Retina (tissue), 1 donor: ENCODE results near the gene CNTN5.

Experiments used
- DNase-seq: peaks from one replicate; pipeline ENCODE4 v3.0.0-alpha.2; 2016

The CNTN5 gene

DNA sequence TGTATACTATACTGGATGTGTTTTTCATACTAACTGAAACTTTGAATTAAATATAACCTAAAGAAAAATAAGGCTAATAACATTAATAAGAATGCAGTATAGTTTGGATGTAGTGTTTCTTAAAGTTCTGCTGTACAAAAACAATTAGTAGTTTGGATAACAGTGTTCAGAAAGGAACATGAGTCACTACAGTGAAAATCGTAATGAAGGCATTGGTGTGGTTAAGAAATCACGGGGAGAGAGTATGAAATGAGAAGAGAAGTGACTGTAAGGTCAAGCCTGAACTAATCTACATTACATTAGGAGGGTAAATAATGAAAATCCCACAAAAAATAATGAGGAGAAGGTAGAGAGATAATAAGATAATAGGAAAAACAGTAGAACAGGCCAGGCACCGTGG is 939.8 kb downstream of the CNTN5 start:
- no peak for DNase-seq

DNA sequence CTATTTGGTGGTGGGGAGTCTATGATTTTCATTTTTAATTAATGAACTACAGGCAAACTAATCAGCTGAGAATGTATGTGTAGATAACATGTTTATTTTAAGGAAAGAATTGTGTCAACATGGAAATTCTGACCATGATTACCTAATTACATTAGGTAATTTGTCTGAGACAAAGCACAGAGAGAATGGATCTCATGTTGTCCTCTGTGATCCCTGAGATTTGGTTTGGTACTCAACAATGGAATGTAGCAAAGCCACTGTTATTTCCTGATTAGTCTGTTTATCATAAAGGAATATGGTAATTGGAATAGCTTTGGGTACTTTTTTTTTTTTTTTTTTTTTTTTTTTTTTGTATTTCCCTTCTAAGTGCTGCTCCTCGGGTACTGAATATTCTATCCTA is 947.6 kb downstream of the CNTN5 start:
- DNase-seq = no peak

DNA sequence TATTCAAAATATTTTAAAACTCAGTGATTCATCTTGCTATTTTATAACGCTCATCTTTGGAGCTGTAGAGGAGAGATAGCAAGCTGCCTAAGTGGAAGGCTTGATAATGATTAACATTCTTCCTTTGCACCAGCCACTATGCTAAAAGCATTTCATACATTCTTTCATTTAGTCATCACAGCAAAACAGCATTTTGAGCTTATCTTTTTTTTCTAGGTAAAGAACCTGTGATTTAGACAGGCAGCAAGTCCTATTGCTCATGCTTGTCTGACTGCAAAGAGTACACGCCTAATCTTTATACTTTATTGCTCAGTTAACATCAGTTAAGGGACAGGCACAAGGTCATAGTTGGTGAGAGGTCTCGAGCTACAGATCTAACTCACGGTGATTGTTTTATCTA is 953.2 kb downstream of the CNTN5 start:
- no peak for DNase-seq

DNA sequence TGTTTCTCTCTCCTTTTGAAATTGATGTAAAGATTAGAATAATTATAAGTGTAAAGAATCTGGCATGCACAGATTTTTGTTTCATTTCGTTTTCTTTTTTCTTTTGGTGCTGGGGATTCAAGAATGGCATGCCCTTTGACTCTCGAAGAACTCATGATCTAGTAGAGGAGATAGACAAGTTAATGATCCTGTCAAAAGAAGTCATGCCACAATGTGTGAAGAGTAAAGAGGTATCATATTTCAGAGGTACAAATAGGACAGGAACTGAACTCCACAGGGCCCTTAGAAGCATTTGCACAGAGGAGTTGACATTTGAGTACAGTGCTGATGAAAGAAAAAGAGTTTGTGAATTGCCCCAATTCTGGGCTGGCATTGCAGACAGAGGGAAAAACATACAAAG is 958.3 kb downstream of the CNTN5 start:
- no peak for DNase-seq

DNA sequence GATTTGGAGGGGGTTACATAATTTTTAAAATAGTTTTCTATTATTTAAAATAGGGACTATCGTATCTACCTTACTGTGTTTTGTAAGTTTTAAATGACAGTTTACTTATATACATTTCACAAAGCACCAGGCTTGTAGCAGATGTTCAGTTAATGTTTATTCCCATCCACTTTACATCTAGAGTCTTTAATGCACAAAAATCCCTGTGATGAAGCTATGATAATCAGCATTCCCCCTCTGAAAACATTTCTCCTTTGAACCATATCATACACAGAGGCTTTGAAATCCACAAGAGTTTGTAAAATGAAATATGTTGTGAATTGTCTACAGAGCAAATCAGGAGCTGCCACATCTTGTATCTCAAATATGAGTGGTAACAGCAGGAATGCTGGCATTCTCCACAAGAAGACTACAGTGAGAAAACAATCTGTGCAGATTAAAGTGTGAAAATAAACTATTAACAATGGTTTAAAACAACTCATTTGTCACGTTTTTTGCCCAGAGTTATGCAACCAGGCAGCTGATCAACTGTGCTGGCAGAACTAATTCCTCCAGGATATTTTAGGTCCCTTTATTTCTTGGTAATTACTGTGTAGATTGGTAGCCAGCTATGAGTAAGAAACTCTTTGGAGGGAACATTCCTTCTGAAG is 967.2 kb downstream of the CNTN5 start:
- no peak for DNase-seq

DNA sequence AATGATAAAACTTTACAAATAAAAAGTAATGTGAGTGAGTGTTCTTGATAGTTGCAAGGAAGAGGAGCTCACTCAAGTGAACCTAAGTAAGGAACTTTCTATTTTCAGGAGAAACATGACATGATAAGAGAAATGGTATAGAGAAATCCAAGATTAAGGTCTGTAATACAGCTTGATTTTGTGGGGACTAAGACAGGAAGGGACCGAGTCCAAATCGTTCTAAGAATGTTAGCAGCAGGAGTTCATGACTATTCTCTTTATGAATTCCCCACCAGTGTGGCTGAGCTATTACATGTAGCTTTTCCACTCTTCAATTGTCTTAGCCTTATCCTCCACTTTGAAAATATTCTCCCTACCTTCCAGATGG is 967.7 kb downstream of the CNTN5 start:
- DNase-seq = no peak

DNA sequence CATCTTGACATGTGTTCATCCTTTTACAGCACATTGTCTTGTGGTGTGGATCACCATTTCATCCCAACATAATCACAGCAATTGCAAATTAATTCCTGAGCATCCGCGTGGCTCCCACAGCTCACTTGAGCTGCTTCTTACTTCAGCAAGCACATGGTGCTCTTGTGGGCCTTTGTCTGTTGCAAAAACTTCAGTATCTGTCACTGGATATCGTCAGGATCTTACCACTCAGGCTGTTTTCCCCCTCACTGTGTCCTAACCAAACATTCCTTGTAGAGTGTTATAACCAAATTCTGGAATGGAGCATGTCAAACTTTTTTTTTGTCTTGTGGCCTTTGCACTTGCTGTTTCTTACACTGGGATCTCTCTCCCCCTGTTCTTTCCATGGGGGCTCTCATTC is 983.2 kb downstream of the CNTN5 start:
- no peak for DNase-seq

DNA sequence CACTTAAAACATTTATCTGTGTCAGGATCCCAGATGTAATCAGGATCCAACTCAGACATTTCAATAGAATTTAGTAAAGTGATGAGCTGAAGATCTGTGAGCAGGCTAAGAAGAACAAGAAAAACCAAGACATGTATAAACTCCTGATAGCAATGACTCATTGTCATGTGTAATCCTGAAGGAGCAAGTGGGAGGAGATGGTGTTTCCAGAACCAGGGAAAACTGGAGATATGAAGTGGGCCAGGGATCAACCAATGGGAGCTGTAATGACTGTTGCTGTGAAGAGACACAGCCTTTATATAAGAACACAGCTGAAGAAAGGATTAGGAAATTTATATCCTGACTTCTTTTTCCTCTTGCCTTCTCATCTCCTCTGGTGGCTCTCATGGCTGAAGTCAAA is 983.8 kb downstream of the CNTN5 start:
- DNase-seq = no peak

DNA sequence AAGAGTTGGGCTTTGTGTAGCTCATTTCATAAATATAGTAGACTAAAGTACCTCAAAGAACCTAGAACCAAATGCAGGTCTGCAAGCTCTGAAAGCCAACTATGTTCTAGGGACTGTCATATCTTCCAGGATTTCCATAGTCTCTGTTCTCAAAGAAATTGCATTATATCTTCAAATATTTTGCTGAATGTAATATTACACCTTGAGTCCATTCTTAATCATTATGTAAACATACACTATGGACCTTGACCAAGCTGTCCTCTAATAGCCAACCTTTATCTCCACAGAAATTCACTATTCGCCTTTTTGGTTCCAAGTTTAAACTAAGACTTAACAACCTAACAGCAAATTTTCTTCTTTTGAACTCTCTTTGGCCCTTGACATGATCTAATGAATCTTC is 987.7 kb downstream of the CNTN5 start:
- no peak for DNase-seq

DNA sequence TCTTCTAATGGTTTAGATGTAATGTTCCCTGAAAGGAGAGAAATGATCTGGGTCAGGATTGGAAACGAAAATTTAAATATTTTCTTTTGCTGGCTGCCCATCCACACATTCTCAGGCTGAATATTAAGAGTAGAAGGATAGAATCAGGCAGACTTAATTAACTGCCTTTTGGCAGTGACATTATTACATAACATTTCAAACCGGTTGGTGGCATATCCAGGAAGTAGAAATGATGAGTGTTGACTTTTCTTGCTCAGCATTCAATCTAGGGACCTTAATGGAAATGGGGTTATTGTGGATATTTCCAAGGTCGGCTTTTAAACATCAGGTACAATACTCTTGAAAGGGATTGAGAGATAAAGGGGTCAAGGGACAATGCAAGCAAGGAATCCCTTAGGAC is 989.0 kb downstream of the CNTN5 start:
- DNase-seq = no peak

DNA sequence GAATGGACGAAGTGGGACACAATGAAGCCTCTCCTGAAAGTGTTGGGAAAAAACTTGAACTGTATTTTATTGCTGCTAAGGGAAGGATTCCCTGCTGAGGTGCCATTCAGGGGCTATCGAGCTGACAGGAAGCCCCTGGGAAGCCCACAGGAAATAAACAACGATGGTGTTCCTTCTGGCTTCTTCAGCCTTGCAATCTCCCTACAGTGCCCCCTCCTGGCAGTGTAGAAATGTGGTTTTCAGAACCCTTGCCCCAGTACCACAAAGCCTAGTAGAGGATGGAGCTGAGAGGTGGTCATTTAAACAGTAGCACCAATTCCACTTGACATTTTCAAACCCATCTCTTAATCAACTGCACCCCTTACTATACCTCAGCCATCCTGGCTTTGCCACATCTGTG is 989.6 kb downstream of the CNTN5 start:
- DNase-seq = no peak

DNA sequence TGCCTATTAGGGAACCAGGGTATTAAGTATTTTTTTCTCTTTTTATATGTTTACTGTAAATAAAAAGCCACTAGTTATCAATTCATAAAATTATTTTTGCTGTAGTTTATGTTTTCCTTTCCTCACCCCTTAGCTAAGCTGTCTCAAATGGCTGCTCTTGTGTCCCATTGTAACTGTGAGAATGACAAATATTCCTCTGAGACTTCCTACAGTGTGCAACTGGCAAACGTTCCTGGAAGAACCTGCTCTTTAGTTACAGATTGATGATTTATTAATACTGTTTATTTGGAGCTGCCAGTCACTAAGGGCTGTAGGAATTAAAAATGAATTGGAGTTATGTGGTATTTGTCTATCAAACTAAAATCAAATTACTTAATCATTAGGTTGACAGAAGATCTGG is 990.9 kb downstream of the CNTN5 start:
- no peak for DNase-seq

DNA sequence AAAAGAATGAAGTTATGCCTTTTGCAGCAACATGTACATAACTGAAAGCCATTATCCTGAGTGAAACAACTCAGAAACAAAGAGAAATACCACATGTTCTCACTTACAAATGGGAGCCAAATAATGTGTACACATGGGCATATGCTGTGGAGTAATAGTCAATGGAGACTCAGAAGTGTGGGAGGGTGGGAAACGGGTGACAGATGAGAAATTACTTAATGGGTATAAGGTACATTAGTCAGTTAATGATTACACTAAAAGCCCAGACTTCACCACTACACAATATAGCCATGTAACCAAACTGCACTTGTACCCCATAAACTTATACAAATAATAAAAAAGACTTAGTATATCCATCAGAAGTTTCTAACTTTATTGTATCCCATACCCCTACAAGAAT is 992.3 kb downstream of the CNTN5 start:
- no peak for DNase-seq

DNA sequence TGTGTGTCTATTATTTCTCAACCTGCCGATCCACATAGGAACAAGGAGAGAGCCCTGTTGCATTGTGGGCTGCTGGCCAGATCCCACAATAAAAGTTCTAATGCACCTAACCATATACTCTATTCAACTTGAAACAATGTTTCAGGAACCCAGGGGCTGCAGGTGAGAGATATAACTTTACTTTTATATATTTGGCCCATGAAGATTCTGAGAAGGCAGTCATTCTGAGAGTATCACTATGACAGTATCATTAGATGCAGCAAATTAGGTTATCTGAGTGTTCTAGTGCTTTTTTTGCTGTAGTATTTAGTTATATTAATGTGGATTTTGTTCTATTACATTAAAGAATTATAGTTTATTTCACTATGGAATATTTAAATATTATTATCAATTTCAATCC is 1011.2 kb downstream of the CNTN5 start:
- DNase-seq = no peak

DNA sequence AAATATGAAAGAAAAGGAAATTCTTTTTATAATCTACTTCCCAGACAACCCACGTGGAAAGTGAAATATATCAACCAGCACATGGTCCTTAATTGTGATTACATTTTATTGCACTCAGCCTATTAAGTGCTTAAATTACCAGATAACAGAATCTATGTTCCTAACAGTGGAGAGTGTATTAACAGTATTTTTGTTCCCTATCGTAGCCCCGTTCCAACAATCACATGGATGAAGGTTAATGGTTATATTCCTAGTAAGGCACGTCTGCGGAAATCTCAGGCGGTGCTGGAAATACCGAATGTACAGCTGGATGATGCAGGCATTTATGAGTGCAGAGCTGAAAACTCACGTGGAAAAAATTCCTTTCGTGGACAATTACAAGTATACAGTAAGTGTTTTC is 1040.3 kb downstream of the CNTN5 start:
- no peak for DNase-seq

DNA sequence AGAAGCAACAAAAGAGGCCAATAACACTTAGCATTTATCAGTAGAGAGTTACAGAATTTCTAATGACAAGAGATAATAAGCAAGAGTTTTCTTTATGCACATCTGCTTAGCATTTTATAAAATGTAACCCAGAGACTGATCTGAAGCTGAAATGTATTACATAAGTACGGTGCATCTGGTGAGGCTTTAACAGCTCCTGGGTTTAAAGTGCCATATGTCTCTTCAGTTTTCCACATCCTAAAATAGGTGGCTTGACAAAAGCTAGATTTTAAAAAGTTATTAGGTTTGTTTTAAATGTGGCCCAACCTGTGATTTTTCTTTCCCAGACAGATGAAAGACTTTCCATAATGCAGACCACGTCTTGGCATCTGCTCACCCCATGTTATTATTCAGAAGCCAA is 1045.7 kb downstream of the CNTN5 start:
- DNase-seq = no peak

DNA sequence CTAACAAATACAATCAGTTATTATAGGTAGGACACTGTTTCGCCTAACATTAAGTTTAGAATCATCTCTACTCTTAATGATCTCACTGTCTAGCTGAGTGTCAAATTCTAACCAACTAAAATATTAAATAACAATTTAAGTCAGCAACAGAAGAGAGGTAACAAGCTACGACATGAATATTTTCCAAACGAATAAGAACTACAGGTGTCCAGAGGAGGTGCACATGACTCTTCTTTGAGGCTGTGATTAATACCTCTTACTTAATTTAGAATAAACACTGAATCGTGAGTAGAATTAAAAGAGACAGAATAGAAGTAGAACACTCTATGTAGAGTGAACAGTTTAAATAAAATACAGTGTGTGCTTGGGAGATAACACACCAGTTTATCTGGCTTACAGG is 1047.4 kb downstream of the CNTN5 start:
- DNase-seq = no peak

DNA sequence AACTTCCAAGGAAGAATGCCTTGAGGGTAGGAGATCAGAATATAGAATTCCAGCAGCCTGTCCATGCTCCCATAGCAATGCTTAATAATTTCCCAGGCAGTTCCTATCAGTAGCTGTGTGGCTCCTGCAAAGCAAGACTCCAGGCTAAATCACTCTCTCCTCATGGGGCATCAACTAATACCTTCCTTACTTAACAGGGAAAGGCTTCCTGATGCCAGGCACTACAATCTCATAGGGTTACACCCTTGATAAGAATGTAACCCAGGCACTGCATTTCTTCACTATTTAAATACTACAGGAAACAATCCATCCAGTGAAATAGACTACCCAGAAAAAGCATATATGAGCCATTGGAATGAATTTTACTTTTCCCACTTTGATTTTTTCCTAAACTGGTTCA is 1051.4 kb downstream of the CNTN5 start:
- DNase-seq = no peak

DNA sequence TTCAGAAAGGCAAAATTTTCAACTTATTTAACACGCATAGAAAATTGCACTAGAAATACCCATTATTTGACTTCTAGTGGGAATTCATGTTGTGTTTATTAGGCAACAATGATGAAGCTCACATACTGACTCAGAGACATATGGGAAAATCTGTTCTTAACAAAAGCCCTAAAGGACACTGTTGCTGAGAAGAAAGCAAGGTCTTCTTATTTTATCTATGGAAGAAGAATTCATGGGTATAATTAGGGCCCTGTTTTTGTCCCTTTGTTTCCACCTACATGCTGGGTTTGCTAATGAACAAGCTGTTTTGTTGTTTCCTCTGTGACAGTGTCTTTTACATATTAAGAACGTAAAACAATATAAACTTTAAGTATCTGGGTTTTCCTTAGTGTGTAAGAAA is 1059.6 kb downstream of the CNTN5 start:
- DNase-seq = no peak

DNA sequence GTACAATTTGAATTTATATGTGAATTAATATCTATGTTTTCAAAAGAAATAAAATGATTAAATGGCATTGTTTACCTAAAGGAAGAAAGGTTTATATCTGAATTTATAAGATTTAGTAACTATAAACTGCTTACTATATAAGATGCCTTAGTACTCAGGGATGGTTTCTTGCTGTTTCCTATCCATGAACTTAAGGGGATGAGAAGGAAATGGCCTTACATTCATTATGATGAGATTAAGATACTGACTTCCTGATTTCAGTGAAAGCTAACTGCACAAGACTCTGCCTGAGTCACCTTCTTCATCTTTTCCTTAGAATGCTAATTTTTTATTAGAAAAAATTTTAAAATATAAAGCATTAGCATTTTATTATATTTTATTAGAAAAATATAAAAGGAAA is 1060.1 kb downstream of the CNTN5 start:
- no peak for DNase-seq

DNA sequence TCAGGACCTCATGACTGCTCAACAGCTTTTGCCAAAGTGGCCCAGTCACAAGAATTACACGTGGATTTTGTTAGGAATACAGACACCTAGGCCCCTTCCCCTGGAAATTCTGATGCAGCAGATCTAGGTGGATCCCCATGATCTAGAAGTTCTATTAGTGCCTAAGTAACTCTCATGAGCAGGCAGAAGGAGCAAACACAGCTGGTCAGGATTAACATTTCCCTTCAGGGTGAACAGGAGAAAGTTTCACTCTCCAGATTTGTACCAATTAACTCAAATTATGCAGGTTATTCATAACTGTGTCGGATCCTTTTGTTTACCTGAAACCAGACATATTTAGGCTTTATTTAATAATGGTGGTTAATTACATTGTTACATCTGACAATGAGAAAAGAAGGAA is 1072.9 kb downstream of the CNTN5 start:
- DNase-seq = no peak

DNA sequence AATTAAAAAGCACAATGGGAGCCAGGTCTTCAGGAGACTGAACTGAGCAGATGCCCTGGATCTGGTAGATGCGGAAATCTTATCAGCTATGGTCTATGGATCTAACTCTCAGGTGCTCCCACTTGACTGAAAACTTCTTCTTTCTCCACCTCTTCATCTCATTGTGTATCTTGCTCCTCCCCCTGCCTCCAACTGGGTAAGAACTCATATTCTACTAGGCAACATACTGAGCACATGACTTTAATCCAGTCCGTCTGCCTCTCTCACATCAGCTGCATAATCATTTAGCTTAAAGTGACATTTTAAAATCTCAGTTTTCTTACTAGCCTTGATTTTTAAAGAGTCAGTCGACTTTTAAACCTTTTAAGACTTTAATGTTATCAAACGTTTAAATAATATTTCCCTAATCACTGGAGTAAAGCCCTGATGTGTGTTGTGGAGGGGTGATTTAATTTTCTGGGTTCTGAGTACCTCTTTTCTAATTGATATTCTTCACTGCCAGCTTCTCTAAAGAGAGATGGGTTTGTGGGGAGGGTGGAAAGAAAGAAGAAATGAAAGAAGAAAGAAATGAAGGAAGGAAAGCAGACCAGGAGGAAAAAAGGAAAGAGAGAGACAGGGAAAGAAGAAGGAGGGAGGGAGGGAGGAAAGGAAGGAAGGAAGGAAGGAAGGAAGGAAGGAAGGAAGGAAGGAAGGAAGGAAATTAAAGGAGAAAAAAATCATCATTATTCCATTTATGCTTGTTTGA is 1073.5 kb downstream of the CNTN5 start:
- no peak for DNase-seq

DNA sequence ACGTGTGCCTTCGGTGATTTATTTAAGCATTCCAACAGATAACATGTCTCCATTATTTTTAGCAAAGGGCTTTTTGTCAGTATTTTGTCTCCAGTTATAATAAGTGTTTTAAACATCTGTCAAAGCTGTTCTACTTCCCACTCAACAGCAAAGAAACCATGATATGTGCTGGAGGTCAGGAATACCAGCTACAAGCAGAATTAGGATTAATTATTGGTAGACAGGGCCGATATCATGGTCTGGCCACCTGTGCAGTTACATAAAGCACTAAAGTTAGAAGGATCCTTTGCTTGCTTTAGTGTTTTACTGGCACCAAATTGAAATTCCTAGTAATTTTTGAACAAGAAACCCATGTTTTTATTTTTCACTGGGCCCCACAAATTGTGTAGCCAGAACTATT is 1075.1 kb downstream of the CNTN5 start:
- no peak for DNase-seq

DNA sequence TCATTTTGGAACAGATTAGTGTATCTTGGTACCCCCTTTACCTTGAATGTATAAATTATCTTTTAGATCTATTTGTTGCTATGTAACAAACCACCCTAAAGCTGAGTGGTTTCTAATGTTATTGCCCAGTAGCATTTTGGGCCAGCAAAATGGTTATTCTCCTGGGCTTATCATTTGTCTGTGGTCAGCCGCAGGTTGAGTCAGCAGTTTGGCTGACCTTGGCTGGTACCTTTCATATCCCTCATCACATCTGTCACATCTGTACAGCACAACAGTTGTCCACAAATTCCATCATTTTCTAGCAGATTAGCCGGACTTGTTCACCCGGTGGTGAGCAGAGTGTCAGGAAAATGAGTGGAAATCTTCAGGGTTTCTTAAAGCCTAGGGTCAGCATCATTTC is 1077.8 kb downstream of the CNTN5 start:
- DNase-seq = no peak
